Muscle of leg (tissue), 11 donors: ENCODE results near the gene HYOU1. TPM values are rescaled to one million over a fixed set of nuclear protein-coding genes. Genes with fewer than 3 reads are reported as not detected.

Experiments used
- DNase-seq: peaks from one replicate; pipeline ENCODE4 v3.0.0; 2013
- H3K27ac ChIP-seq: one replicate; pipeline ENCODE4 v1.5.1; 2013; ENCODE audit warnings: mild to moderate bottlenecking, low read length, control low read depth
- H3K27me3 ChIP-seq: one replicate; pipeline ENCODE4 v1.6.1; 2013; ENCODE audit warnings: low read length; ENCODE audit not compliant: control insufficient read depth, insufficient read depth
- H3K36me3 ChIP-seq: one replicate; pipeline ENCODE4 v1.6.1; 2013; ENCODE audit warnings: low read length; ENCODE audit not compliant: control insufficient read depth, insufficient read depth
- H3K4me1 ChIP-seq: one replicate; pipeline ENCODE4 v1.6.1; 2013; ENCODE audit warnings: low read length; ENCODE audit not compliant: control insufficient read depth, insufficient read depth
- H3K4me3 ChIP-seq: one replicate; pipeline ENCODE4 v1.5.1; 2013; ENCODE audit warnings: low read length, control low read depth
- H3K9me3 ChIP-seq: replicated peaks from 2 replicates; pipeline ENCODE4 v1.6.1; 2013; ENCODE audit warnings: low read depth, low read length; ENCODE audit not compliant: control insufficient read depth
- WGBS: methylation state at CpG from one replicate; pipeline ENCODE4 v1.1.5; 2013; ENCODE audit warnings: missing lambda C conversion rate; ENCODE audit not compliant: insufficient coverage; 5-methylcytosine and 5-hydroxymethylcytosine counted together
- polyA plus RNA-seq, 8 donors: library from polyadenylated mRNA; unstranded; fragments of 120-200 nt; gene quantifications; one replicate each; pipeline versions ENCODE4 v1.2.1 to v1.2.3, GENCODE V29; 2013; ENCODE audit warnings: inconsistent platforms in 1 of 8, low replicate concordance in 1 of 8; ENCODE audit not compliant: insufficient read length in 8 of 8, insufficient read depth in 1 of 8
- total RNA-seq: library from RNA; stranded (reverse); fragments of 120-200 nt; gene quantifications from one replicate; pipeline ENCODE4 v1.2.4, GENCODE V29; 2013

The HYOU1 gene
- total and polyA plus RNA-seq, 9 donors = 30.1 to 64.0 (median 45.0) TPM

DNA sequence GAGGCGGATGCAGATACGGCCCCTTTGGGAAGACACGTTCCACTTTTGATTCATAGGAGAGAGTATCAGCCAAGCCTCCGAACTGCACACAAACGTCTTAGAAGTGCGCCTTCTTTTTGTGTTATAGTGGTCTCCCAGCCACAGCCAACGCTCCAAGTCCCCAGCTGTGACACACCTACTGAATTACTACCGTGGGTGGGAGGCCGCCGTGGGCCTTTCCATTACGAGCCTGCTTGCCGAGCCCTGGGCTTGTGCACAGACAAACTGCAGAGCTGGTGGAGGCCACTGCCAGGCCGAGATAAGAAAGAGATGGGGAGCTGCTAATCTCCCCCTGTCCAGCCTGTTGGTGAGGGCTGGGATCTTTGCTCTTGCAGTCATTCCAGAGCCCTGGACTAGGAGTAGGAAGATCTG lies 28.4 kb upstream of the HYOU1 start:
- peak overlapping the region; percentile 92 for H3K27ac ChIP-seq
- no peaks in the 10 kb centered on the region for H3K27me3 ChIP-seq
- H3K4me1 ChIP-seq = peaks cover 16% of the 10 kb centered on the region
- no peaks in the 10 kb centered on the region for H3K9me3 ChIP-seq
- no peak for DNase-seq
- 0% methylated on average over 2 of the region's 13 CpGs for WGBS
- peak overlapping the region; percentile 85 for H3K4me3 ChIP-seq
- peaks cover 35% of the 10 kb centered on the region for H3K36me3 ChIP-seq

DNA sequence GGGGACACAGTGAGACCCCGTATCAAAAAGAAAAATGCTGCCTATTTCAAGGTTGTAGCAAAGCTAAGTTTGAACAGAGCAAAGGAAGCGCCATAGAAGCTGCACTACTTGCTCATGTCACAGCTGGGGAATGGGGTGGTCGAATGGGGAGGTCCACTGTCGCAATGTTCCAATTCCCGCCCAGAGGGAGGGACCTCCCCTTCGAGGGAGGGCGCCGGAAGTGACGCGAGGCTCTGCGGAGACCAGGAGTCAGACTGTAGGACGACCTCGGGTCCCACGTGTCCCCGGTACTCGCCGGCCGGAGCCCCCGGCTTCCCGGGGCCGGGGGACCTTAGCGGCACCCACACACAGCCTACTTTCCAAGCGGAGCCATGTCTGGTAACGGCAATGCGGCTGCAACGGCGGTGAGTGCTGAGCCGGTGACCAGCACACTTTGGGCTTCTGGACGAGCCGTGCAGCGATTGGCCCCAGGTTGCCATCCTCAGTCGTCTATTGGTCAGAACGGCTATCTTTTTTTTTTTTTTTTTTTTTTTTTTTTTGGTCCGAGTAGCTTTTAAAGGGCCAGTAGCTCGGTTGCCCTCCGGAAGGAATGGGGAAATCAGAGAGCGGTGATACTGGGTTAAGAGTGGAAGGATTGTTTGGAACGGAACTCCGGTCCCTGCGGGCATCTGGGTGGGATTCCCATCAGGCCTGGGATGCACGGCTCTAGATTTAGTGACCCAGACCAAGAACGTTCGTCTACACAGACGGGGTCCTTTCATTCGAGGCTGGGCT lies 27.8 kb upstream of the HYOU1 start, which contains the start of gene HMBS:
HMBS (plus strand) TSS at position 219 of the 774 bp plus-strand sequence; CDS start at position 372, 153 bp downstream.
- WGBS = under 1% methylated on average over 28 of the region's 45 CpGs
- Histone ChIP-seq H3K27me3 (no peaks in the 10 kb centered on the region), H3K9me3 (no peaks in the 10 kb centered on the region), H3K4me3 (peak within 1 kb of the TSS; percentile 85), H3K27ac (peak within 1 kb of the TSS; percentile 92), H3K36me3 (peaks cover 37% of the 10 kb centered on the region), H3K4me1 (peaks cover 16% of the 10 kb centered on the region)
- DNase-seq = peak; percentile 98

DNA sequence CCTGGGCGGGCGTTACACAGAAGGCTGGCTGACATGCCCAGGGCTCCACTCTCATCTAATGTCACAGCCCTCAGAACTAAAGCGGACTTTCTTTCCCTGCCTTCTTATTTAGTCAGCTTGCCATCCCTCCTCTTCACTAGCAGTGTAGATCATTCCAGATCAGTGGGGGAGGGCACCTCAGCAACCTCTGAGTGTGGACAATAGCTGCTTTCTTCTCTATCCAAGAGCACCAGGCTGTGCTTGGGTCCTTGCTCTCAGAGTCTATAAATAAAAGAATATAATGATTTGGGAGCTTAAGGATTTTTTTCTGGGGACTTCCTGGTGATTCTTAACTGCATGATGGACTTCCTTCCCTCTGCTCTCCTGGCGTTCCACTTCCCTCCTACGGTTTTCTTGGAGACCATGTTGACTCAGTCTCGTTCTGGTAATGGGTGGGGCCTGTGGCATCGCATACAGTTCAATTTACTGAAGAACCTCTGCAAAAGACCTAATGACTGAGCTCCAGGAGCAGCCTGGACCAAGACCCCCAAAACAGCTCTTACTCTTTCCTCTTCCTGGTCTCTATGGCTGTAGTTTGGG lies 24.8 kb upstream of the HYOU1 start:
- no peaks in the 10 kb centered on the region for H3K9me3 ChIP-seq
- no peak for DNase-seq
- H3K36me3 ChIP-seq = peaks cover 55% of the 10 kb centered on the region
- H3K27ac ChIP-seq = no peak overlapping the region
- WGBS = 80% methylated on average over 1 of the region's 7 CpGs
- H3K27me3 ChIP-seq = no peaks in the 10 kb centered on the region
- no peak overlapping the region for H3K4me3 ChIP-seq
- peaks cover 16% of the 10 kb centered on the region for H3K4me1 ChIP-seq

DNA sequence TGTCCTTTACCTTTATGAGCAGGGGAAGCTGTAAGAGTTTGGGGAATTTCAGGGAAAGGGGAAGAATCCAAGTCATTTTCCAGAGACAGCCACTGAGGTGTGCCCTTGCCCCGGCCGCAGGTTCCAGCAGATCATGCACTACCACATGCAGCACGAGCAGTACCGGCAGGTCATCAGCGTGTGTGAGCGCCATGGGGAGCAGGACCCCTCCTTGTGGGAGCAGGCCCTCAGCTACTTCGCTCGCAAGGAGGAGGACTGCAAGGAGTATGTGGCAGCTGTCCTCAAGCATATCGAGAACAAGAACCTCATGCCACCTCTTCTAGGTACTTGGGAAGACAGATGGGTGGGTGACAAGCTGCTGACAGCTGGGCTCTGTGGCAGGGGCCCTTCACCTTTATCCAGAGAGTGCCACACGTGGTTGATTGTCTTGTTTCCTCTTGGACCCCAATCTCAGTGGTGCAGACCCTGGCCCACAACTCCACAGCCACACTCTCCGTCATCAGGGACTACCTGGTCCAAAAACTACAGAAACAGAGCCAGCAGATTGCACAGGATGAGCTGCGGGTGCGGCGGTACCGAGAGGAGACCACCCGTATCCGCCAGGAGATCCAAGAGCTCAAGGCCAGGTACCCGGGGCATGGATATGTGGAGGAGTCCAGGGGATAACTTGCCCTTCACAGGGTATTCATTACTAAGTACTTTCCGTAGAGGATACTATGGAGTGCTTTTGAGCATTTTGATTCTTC lies 21.8 kb upstream of the HYOU1 start:
- 90% methylated on average over 12 of the region's 19 CpGs for WGBS
- H3K4me1 ChIP-seq = no peaks in the 10 kb centered on the region
- H3K27me3 ChIP-seq = no peaks in the 10 kb centered on the region
- DNase-seq = no peak
- H3K4me3 ChIP-seq = no peak overlapping the region
- no peak overlapping the region for H3K27ac ChIP-seq
- no peaks in the 10 kb centered on the region for H3K9me3 ChIP-seq
- H3K36me3 ChIP-seq = peaks cover 71% of the 10 kb centered on the region

DNA sequence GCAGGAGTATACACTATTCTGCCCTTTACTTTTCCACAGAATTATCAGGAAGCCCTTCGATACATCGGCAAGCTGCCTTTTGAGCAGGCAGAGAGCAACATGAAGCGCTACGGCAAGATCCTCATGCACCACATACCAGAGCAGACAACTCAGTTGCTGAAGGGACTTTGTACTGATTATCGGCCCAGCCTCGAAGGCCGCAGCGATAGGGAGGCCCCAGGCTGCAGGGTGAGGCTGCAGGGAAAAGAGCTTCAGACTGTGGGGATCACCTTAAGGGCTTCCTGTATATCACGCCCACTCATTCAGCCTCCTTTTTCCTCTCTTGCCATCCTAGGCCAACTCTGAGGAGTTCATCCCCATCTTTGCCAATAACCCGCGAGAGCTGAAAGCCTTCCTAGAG lies 20.8 kb upstream of the HYOU1 start:
- H3K36me3 ChIP-seq = peaks cover 81% of the 10 kb centered on the region
- 96% methylated on average over 10 of the region's 11 CpGs for WGBS

DNA sequence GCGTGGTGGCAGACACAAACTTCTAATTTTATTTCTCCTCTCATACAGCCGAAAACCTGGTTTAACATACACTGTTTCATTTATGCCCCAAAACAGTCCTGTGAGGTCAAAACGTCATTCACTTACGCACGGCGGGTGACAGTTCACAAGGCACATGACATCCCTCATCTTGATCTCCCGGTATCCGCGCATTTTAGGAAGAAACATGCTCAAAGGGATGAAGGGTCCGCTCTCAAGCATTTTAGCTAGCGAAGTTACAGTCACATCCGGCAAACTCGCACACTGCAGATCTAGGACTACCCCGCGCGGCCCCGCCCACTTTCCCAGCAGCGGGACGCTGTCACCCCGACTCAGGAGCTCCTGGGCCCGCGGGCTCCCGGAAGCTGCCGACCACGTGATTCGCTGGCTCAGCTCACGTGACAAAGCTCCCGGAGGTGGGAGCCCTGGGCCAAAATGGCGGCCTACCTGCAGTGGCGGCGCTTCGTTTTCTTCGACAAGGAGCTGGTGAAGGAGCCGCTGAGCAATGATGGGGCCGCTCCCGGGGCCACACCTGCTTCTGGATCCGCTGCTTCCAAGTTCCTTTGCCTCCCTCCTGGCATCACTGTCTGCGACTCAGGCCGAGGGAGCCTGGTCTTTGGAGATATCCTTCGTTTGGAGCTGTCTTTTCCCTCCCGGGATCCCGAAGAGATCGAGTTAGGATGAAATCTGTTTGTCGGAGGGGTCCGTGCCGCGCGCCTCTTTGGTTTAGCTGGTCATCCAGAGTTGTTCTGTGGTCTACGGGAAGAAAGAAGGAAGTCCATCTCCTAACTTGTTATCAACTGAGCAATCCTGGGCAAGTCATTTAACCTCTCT lies 10.6 kb upstream of the HYOU1 start, which contains the start of gene VPS11:
VPS11 (plus strand) TSS at position 448 of the 852 bp plus-strand sequence; CDS start at position 454, 6 bp downstream.
- H3K27ac ChIP-seq = peak within 1 kb of the TSS; percentile 98
- WGBS = under 1% methylated on average over 40 of the region's 49 CpGs
- peak within 1 kb of the TSS; percentile 99 for H3K4me3 ChIP-seq
- H3K27me3 ChIP-seq = no peaks in the 10 kb centered on the region
- H3K9me3 ChIP-seq = no peaks in the 10 kb centered on the region
- peaks cover 12% of the 10 kb centered on the region for H3K4me1 ChIP-seq
- DNase-seq = peak; percentile 98
- H3K36me3 ChIP-seq = peaks cover 27% of the 10 kb centered on the region

More for the DNA sequence above, 20.8 kb upstream of the HYOU1 start:
- Histone ChIP-seq H3K4me3 (no peak overlapping the region), H3K9me3 (no peaks in the 10 kb centered on the region), H3K4me1 (no peaks in the 10 kb centered on the region), H3K27ac (no peak overlapping the region), H3K27me3 (no peaks in the 10 kb centered on the region)
- no peak for DNase-seq

DNA sequence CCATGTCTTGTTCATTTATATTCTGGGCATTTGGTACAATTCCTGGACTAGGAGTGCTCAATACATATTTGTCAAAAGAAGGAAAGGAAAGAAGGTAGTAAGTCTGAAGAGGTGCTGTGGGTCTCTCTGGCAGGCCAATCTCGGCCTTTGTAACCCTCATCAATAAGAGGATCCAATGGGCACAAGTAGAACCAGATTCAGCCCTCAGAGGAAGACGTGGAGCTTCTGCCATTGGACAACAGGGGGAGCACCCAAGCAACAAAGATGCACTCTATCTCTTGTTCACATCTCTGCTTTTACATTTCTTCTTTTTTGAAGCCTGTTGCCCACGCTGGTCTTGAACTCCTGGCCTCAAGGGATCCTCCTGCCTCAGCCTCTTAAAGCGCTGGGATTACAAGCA lies 8.4 kb upstream of the HYOU1 start:
- Histone ChIP-seq H3K27me3 (no peaks in the 10 kb centered on the region), H3K4me1 (peaks cover 12% of the 10 kb centered on the region), H3K36me3 (peaks cover 11% of the 10 kb centered on the region), H3K9me3 (no peaks in the 10 kb centered on the region), H3K4me3 (no peak overlapping the region), H3K27ac (no peak overlapping the region)
- no peak for DNase-seq
- 40% methylated on average over 4 of the region's 4 CpGs for WGBS

DNA sequence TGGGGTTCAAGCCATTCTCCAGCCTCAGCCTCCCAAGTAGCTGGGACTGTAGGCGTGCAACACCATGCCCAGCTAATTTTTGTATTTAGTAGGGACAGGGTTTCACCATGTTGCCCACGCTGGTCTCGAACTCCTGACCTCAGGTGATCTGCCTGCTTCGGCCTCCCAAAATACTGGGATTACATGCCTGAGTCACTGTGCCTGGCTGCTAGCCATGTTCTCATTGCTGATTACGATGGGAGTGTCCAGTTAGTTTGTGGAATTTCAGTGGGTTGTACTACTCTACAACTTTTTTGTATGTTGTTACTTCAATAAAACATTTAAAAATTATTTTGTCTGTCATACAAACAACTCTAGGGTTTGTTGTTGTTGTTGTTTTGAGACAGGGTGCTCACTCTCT lies 5.8 kb upstream of the HYOU1 start:
- Histone ChIP-seq H3K9me3 (no peaks in the 10 kb centered on the region), H3K27ac (no peak overlapping the region), H3K4me1 (peaks cover 12% of the 10 kb centered on the region), H3K27me3 (no peaks in the 10 kb centered on the region), H3K4me3 (no peak overlapping the region), H3K36me3 (no peaks in the 10 kb centered on the region)
- no peak for DNase-seq
- WGBS = 81% methylated on average over 3 of the region's 5 CpGs

DNA sequence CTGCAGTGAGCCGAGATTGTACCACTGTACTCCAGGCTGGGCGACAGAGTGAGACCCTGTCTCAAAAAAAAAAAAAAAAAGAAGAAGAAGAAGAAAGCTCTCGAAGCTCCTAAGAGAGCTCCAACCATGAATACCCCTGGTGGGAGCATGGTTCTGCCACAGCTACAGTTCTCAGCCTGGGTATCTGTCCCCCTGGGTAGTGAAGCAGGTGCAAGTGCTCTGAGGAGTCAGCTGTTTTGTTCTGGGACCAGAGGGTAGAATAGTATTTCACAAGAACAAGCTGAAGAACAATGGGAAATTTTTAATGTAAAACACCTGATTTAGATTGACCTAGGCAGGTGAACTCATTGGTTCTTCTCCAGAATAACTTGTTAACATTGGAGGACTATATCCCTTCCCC lies 4.3 kb upstream of the HYOU1 start:
- WGBS = 100% methylated on average over 1 of the region's 3 CpGs
- no peak overlapping the region for H3K27ac ChIP-seq
- H3K9me3 ChIP-seq = no peaks in the 10 kb centered on the region
- peaks cover 10% of the 10 kb centered on the region for H3K4me1 ChIP-seq
- H3K4me3 ChIP-seq = no peak overlapping the region
- no peaks in the 10 kb centered on the region for H3K36me3 ChIP-seq
- no peak for DNase-seq
- H3K27me3 ChIP-seq = no peaks in the 10 kb centered on the region
